KMS-11 (cell line): ENCODE data around the gene CMTM7.

Experiments used
- H2AFZ ChIP-seq: fragments of 200-600 bp; sonication (generic); 2 replicates; pipeline ENCODE4 v1.6.1; 2016; ENCODE audit warnings: antibody characterized with exemption, mixed run types, low read depth
- H3K27ac ChIP-seq: fragments of 200-600 bp; sonication (generic); 2 replicates; pipeline ENCODE4 v1.6.1; 2016; ENCODE audit warnings: mild to moderate bottlenecking, mixed run types
- H3K27me3 ChIP-seq: fragments of 200-600 bp; sonication (generic); 2 replicates; pipeline ENCODE4 v1.6.1; 2017; ENCODE audit warnings: mild to moderate bottlenecking, low read depth, mixed run types, moderate library complexity; ENCODE audit not compliant: insufficient read depth
- H3K36me3 ChIP-seq: fragments of 200-600 bp; sonication (generic); 2 replicates; pipeline ENCODE4 v1.6.1; 2017; ENCODE audit warnings: mild to moderate bottlenecking, mixed run types; ENCODE audit not compliant: insufficient read depth
- H3K4me1 ChIP-seq: fragments of 200-600 bp; sonication (generic); 2 replicates; pipeline ENCODE4 v1.6.1; 2016; ENCODE audit warnings: mild to moderate bottlenecking, low read depth, mixed run types; ENCODE audit not compliant: poor library complexity, severe bottlenecking
- H3K4me2 ChIP-seq: fragments of 200-600 bp; sonication (generic); 2 replicates; pipeline ENCODE4 v1.7.0; 2016; ENCODE audit warnings: mild to moderate bottlenecking, mixed run types
- H3K4me3 ChIP-seq: fragments of 200-600 bp; sonication (generic); IDR thresholded peaks from 2 replicates; pipeline ENCODE4 v1.6.1; 2017; ENCODE audit warnings: low read depth, low read length, mixed read lengths; ENCODE audit not compliant: insufficient read depth
- H3K79me2 ChIP-seq: fragments of 200-600 bp; sonication (generic); 2 replicates; pipeline ENCODE4 v1.6.1; 2016; ENCODE audit warnings: low read depth, mixed run types; ENCODE audit not compliant: insufficient read depth
- H3K9ac ChIP-seq: fragments of 200-600 bp; sonication (generic); 2 replicates; pipeline ENCODE4 v1.6.1; 2016; ENCODE audit warnings: mild to moderate bottlenecking, mixed run types
- H4K20me1 ChIP-seq: fragments of 200-600 bp; sonication (generic); 2 replicates; pipeline ENCODE4 v1.6.1; 2016; ENCODE audit warnings: mild to moderate bottlenecking, mixed run types; ENCODE audit not compliant: insufficient read depth
- CTCF ChIP-seq: fragments of 200-600 bp; sonication (generic); conservative IDR thresholded peaks from 2 replicates; pipeline ENCODE4 v1.6.1; 2017; ENCODE audit warnings: low read depth, mild to moderate bottlenecking, antibody characterized with exemption, low read length, moderate library complexity, mixed read lengths

Gene CMTM7

GRCh38 chr3:32482693-32483092 is 91.0 kb downstream of the CMTM7 start:
- Histone ChIP-seq H3K4me3 (no peak overlapping the region), H2AFZ (no peak overlapping the region), H3K79me2 (no peaks in the 10 kb centered on the region), H3K27ac (no peak overlapping the region), H3K27me3 (no peaks in the 10 kb centered on the region), H3K9ac (no peak overlapping the region), H3K4me2 (no peak overlapping the region), H3K36me3 (no peaks in the 10 kb centered on the region), H4K20me1 (no peaks in the 10 kb centered on the region), H3K4me1 (no peaks in the 10 kb centered on the region)
- TF ChIP-seq CTCF: no peak

- Histone ChIP-seq H3K27ac (no peak overlapping the region), H3K36me3 (no peaks in the 10 kb centered on the region), H3K4me1 (no peaks in the 10 kb centered on the region), H3K4me2 (no peak overlapping the region), H2AFZ (no peak overlapping the region), H4K20me1 (no peaks in the 10 kb centered on the region), H3K27me3 (no peaks in the 10 kb centered on the region), H3K4me3 (no peak overlapping the region), H3K79me2 (no peaks in the 10 kb centered on the region), H3K9ac (no peak overlapping the region)
- TF ChIP-seq CTCF: no peak
Observed at GRCh38 chr3:32483772-32484171, 92.1 kb downstream of the CMTM7 start.

- H4K20me1 ChIP-seq: no peaks in the 10 kb centered on the region
- H3K4me2 ChIP-seq: no peak overlapping the region
- H3K9ac ChIP-seq: no peak overlapping the region
- no peak overlapping the region for H3K27ac ChIP-seq
- H2AFZ ChIP-seq: no peak overlapping the region
- H3K4me1 ChIP-seq: no peaks in the 10 kb centered on the region
- H3K27me3 ChIP-seq: no peaks in the 10 kb centered on the region
- H3K4me3 ChIP-seq: no peak overlapping the region
- no peaks in the 10 kb centered on the region for H3K79me2 ChIP-seq
- H3K36me3 ChIP-seq: no peaks in the 10 kb centered on the region
- TF ChIP-seq CTCF: no peak
Observed at GRCh38 chr3:32484436-32484835, 92.8 kb downstream of the CMTM7 start.

GRCh38 chr3:32487781-32488473 is 96.3 kb downstream of the CMTM7 start:
- H2AFZ ChIP-seq: no peak overlapping the region
- no peak for TF ChIP-seq CTCF

More at GRCh38 chr3:32487781-32488473, 96.3 kb downstream of the CMTM7 start:
- Histone ChIP-seq H3K27me3 (no peaks in the 10 kb centered on the region), H4K20me1 (no peaks in the 10 kb centered on the region), H3K36me3 (no peaks in the 10 kb centered on the region), H3K9ac (no peak overlapping the region), H3K4me1 (peaks cover 6% of the 10 kb centered on the region), H3K79me2 (no peaks in the 10 kb centered on the region), H3K4me2 (no peak overlapping the region), H3K27ac (no peak overlapping the region), H3K4me3 (no peak overlapping the region)
